ENCODE data around the gene VAMP2.

Gene VAMP2

DNA sequence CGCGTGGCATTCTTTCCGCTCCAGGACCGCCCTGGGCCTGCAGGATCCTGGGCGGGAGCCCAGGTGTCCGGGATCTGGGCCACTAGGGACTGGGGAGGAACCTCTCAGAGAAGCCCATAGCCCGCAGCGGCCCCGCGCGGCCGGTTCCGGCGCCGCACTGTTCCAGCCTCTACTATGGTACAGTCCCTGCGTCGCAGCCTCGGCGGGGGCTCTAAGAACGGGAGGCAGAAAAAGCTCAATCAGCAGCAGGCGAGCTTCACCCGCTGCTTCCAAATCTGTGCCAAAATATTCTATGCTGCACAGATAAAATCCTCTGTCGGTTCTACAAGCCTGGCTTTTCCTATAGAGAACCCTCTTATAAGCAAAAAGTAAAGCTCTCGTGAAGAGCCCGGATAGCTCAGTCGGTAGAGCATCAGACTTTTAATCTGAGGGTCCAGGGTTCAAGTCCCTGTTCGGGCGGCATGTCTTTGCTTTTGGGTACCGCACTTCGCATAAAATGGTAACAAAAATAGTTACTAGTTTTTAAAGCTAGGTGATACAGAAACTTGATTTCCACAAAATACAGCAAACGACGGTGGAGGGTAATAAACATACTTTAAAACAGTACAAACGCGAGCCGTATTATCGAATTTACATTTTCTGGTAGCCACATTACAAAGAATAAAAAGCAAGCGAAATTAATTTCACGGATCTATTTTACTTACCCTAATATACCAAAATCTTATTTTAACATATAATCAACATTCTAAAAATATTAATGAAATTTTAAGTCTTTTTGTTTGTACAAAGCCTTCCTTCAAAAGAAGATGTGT lies 43.8 kb downstream of the VAMP2 start:
- Mint-ChIP-seq H3K36me3 (no peaks in the 10 kb centered on the region), H3K9me3 (no peaks in the 10 kb centered on the region), H3K27ac (peak overlapping the region; percentile 83), H3K27me3 (peaks cover 80% of the 10 kb centered on the region), H3K4me1 (peaks cover 54% of the 10 kb centered on the region), H3K4me3 (peak overlapping the region; percentile 83)
- ATAC-seq, result peak; percentile 82

DNA sequence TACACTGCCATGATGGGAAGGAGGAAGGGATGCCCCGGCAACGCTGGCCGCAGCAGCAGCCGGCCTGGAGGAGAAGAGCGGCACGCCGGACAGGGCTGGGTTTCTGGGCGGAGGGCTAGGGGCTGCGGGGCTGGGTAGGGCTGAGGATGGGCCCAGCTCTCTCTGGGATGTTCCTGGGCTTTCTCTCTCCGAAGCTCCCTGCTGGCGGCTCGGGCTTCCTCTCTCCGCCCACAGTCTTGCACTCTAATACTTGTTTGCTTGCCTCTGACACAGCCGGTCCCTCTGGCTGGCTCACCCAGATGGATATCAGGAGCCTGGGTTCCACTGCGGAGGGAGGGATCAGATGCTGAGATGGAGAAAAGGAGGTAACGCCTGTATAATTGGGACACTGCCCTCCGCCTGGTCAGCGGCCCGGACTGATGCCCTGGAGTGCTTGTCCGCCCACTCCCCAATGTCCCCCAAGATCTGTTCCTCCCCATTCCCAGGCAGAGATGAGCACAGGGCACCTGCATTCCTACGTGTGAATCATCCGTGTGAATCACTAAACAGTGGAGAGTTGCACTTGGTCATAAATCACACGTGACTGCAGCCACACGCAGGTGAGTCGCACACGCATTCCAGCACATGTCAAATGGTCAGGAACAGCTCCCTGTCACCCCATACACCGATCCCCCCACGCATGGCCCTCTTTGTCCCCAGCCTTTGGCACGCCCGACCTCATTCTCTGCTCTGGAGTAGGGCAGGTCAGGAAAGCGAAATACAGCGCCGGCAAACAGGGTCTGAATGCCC lies 44.6 kb downstream of the VAMP2 start, which contains the start of gene ALOXE3:
Gene ALOXE3, minus strand, starts transcription at position 535 of the 789 bp plus-strand sequence. Its CDS starts 524 bp downstream, at position 11.
- peak within 1 kb of the TSS; percentile 83 for H3K27ac Mint-ChIP-seq
- H3K4me1 Mint-ChIP-seq, result peaks cover 46% of the 10 kb centered on the region
- ATAC-seq, result peak; percentile 1
- no peaks in the 10 kb centered on the region for H3K36me3 Mint-ChIP-seq
- peak within 1 kb of the TSS; percentile 83 for H3K4me3 Mint-ChIP-seq
- peaks cover 80% of the 10 kb centered on the region for H3K27me3 Mint-ChIP-seq
- no peaks in the 10 kb centered on the region for H3K9me3 Mint-ChIP-seq

DNA sequence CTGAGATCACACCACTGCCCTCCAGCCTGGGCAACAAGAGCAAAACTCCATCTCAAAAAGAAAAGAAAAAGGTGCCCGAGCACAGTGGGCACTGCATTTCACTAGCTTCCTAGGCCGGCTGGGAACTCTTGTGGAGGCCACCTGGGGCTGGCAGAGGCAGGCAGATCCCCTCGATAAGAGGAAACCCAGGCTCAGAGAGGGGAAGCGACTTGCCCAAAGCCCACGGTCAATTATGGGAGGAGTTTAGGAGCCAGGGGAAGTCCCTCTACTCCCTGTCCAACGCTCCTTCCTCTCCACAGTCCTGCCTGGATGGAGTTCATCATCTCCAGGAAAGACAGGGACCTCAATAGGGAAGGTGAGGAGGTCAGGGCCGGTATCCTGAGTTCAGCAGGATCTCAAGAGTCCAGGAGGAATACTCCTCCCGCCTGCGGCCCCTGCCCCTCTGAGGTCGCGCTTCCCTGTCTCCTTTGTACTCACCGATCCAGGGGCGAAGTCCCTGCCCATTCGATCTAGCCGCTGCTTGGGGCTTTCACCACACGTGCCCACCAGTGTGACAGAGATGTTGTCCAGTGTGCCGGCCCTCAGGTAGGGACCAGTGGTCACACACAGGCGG lies 45.3 kb downstream of the VAMP2 start:
- ATAC-seq, result no peak
- Mint-ChIP-seq H3K36me3 (no peaks in the 10 kb centered on the region), H3K9me3 (no peaks in the 10 kb centered on the region), H3K27me3 (peaks cover 80% of the 10 kb centered on the region), H3K27ac (no peak overlapping the region), H3K4me1 (peaks cover 39% of the 10 kb centered on the region), H3K4me3 (peak overlapping the region; percentile 56)

- no peaks in the 10 kb centered on the region for H3K36me3 Mint-ChIP-seq
- no peak for ATAC-seq
- no peaks in the 10 kb centered on the region for H3K9me3 Mint-ChIP-seq
- H3K4me3 Mint-ChIP-seq, result no peak overlapping the region
- H3K27me3 Mint-ChIP-seq, result peaks cover 83% of the 10 kb centered on the region
- H3K27ac Mint-ChIP-seq, result no peak overlapping the region
- H3K4me1 Mint-ChIP-seq, result peaks cover 36% of the 10 kb centered on the region
Measured at GRCh38 chr17:8116776-8117175, 46.0 kb downstream of the VAMP2 start.

DNA sequence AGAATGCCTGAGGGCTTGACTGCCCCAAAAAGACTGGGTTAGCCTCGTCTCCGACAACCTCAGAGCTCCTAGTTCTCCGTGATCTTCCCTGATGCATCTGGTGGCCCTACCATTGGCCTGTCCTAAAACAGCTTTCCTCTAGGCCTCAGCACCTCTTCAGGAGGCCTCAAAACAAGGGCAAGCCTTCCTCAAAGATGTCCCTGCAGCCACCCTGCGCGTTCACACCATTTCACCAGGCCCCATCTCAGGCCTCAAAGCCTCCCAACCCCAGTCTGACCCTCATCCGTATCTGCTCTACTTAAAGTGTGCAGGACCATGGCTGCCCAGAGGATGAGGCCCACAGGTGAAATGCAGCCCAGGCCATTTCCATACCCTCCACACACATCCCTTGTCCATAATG lies 51.8 kb downstream of the VAMP2 start:
- Mint-ChIP-seq H3K36me3 (no peaks in the 10 kb centered on the region), H3K9me3 (no peaks in the 10 kb centered on the region)

GRCh38 chr17:8110456-8110804 lies 52.3 kb downstream of the VAMP2 start:
- peaks cover 9% of the 10 kb centered on the region for H3K4me1 Mint-ChIP-seq
- H3K36me3 Mint-ChIP-seq, result no peaks in the 10 kb centered on the region
- no peak overlapping the region for H3K27ac Mint-ChIP-seq
- no peak overlapping the region for H3K4me3 Mint-ChIP-seq
- no peaks in the 10 kb centered on the region for H3K9me3 Mint-ChIP-seq
- no peak for ATAC-seq
- H3K27me3 Mint-ChIP-seq, result peaks cover 55% of the 10 kb centered on the region

More for the DNA sequence above, 51.8 kb downstream of the VAMP2 start:
- Mint-ChIP-seq H3K4me3 (no peak overlapping the region), H3K27me3 (peaks cover 60% of the 10 kb centered on the region), H3K4me1 (peaks cover 9% of the 10 kb centered on the region), H3K27ac (no peak overlapping the region)
- ATAC-seq, result no peak

GRCh38 chr17:8109661-8110455 lies 52.9 kb downstream of the VAMP2 start:
- Mint-ChIP-seq H3K9me3 (no peaks in the 10 kb centered on the region), H3K27ac (no peak overlapping the region), H3K4me1 (peaks cover 9% of the 10 kb centered on the region), H3K36me3 (no peaks in the 10 kb centered on the region), H3K27me3 (peaks cover 49% of the 10 kb centered on the region), H3K4me3 (peak overlapping the region; percentile 51)
- ATAC-seq, result peak; percentile 91

Measured in stimulated activated memory B cell treated with anti-CD40 and anti-IgM and Interleukin-4, amounts not matched to agents 10 μg/mL and 1 μg/mL and 100 μg/mL, for 72 hours (primary cell).